GM21526 (cell line): ENCODE data around the gene HAUS5.
"Not testable (repeated sequence)": the region's sequence is repeated elsewhere in the genome, so short reads cannot be mapped to it uniquely, and the experiment has no call there.

Source experiments
- ATAC-seq: cut with Tn5 transposase; IDR thresholded peaks from one replicate; pipeline ENCODE4 v1.9.1; 2021; ENCODE audit warnings: moderate library complexity; ENCODE audit not compliant: unreplicated experiment, low FRiP score

HAUS5 gene

GRCh38 chr19:35612559-35613321, at the start of gene HAUS5:
TSS of gene HAUS5 (plus strand) at chr19:35612735. CDS start at chr19:35612795, 60 bp downstream.
- ATAC-seq: peak; percentile 62

- ATAC-seq: no peak
These were observed 49.8 kb upstream of the HAUS5 start for GRCh38 chr19:35562776-35563175.

- ATAC-seq: no peak
These were observed 49.2 kb upstream of the HAUS5 start, which contains the start of gene ATP4A for GRCh38 chr19:35563207-35563829. TSS of gene ATP4A (minus strand) at chr19:35563658. CDS start at chr19:35563629, 29 bp downstream.

- ATAC-seq: no peak
These were observed 47.3 kb upstream of the HAUS5 start for GRCh38 chr19:35565016-35565856.

- no peak for ATAC-seq
These were observed 45.8 kb upstream of the HAUS5 start for GRCh38 chr19:35566738-35567137.

GRCh38 chr19:35569281-35569781, 43.2 kb upstream of the HAUS5 start:
- ATAC-seq: no peak

- ATAC-seq: no peak
These were observed 41.0 kb upstream of the HAUS5 start for GRCh38 chr19:35571406-35571965.

- no peak for ATAC-seq
These were observed 34.6 kb upstream of the HAUS5 start for GRCh38 chr19:35577918-35578317.

GRCh38 chr19:35578707-35579106, 33.8 kb upstream of the HAUS5 start:
- ATAC-seq: no peak

GRCh38 chr19:35582760-35583159, 29.8 kb upstream of the HAUS5 start:
- ATAC-seq: no peak

GRCh38 chr19:35585848-35586247, 26.7 kb upstream of the HAUS5 start, which contains the start of gene PMIS2:
TSS of gene PMIS2 (plus strand) at chr19:35586173. CDS start at chr19:35586260, 87 bp downstream.
- ATAC-seq: no peak

- ATAC-seq: no peak
These were observed 25.2 kb upstream of the HAUS5 start for GRCh38 chr19:35587321-35587720.

- no peak for ATAC-seq
These were observed 21.7 kb upstream of the HAUS5 start for GRCh38 chr19:35590875-35591274.

GRCh38 chr19:35592226-35592625, 20.3 kb upstream of the HAUS5 start:
- ATAC-seq: no peak

- not testable (repeated sequence) for ATAC-seq
These were observed 17.5 kb upstream of the HAUS5 start for GRCh38 chr19:35595026-35595425.

GRCh38 chr19:35595928-35596327, 16.6 kb upstream of the HAUS5 start:
- no peak for ATAC-seq

GRCh38 chr19:35596366-35596999, 16.1 kb upstream of the HAUS5 start:
- no peak for ATAC-seq

- ATAC-seq: no peak
These were observed 10.6 kb upstream of the HAUS5 start for GRCh38 chr19:35601971-35602370.

- not testable (repeated sequence) for ATAC-seq
These were observed 8.1 kb upstream of the HAUS5 start for GRCh38 chr19:35604436-35604835.

GRCh38 chr19:35607170-35607569, 5.4 kb upstream of the HAUS5 start:
- ATAC-seq: not testable (repeated sequence)
